Measurements from ENCODE around the gene MUC13. TPM values are rescaled to one million over a fixed set of nuclear protein-coding genes. Genes with fewer than 3 reads are reported as not detected.

Gene MUC13
- total RNA-seq, 1 experiment from 2014 or later = not detected

- Histone ChIP-seq H3K79me2 (ENCODE audit: low read length) (no peaks in the 10 kb centered on the region), H3K4me3 (ENCODE audit: low read length) (no peak overlapping the region), H4K20me1 (ENCODE audit: insufficient read depth, low read depth, low read length) (no peaks in the 10 kb centered on the region)
Measured at GRCh38 chr3:124969963-124970722, 35.6 kb upstream of the MUC13 start.

GRCh38 chr3:124969190-124969589, 34.6 kb upstream of the MUC13 start:
- no peak overlapping the region for H3K9ac ChIP-seq (ENCODE audit: low read length)
- no peak for DNase-seq
- no peaks in the 10 kb centered on the region for H3K79me2 ChIP-seq (ENCODE audit: low read length)
- no peak overlapping the region for H2AFZ ChIP-seq (ENCODE audit: low read length)
- H3K4me1 ChIP-seq (ENCODE audit: low read length) = peaks cover 10% of the 10 kb centered on the region
- H3K36me3 ChIP-seq (ENCODE audit: insufficient read depth, low read length) = peaks cover 57% of the 10 kb centered on the region
- no peak overlapping the region for H3K27ac ChIP-seq (ENCODE audit: low read length)
- no peaks in the 10 kb centered on the region for H3K9me3 ChIP-seq (ENCODE audit: low read length)
- no peaks in the 10 kb centered on the region for H3K27me3 ChIP-seq (ENCODE audit: low read length)
- no peaks in the 10 kb centered on the region for H3K9me2 ChIP-seq (replicated peaks; ENCODE audit: insufficient read depth, low read length)
- H4K20me1 ChIP-seq (ENCODE audit: insufficient read depth, low read depth, low read length) = peaks cover 4% of the 10 kb centered on the region; the same call in 1 of the 2 replicates
- no peak overlapping the region for H3K4me3 ChIP-seq (ENCODE audit: low read length)
- H3K4me2 ChIP-seq (ENCODE audit: low read depth, low read length, poor library complexity, severe bottlenecking) = no peak overlapping the region

More at GRCh38 chr3:124969963-124970722, 35.6 kb upstream of the MUC13 start:
- Histone ChIP-seq H3K9ac (ENCODE audit: low read length) (no peak overlapping the region), H3K9me3 (ENCODE audit: low read length) (no peaks in the 10 kb centered on the region), H3K27me3 (ENCODE audit: low read length) (no peaks in the 10 kb centered on the region), H3K9me2 (replicated peaks; ENCODE audit: insufficient read depth, low read length) (no peaks in the 10 kb centered on the region), H3K36me3 (ENCODE audit: insufficient read depth, low read length) (peaks cover 63% of the 10 kb centered on the region), H2AFZ (ENCODE audit: low read length) (no peak overlapping the region), H3K27ac (ENCODE audit: low read length) (no peak overlapping the region), H3K4me2 (ENCODE audit: low read depth, low read length, poor library complexity, severe bottlenecking) (no peak overlapping the region), H3K4me1 (ENCODE audit: low read length) (peaks cover 7% of the 10 kb centered on the region)
- no peak for DNase-seq

GRCh38 chr3:124967964-124968363, 33.4 kb upstream of the MUC13 start:
- no peaks in the 10 kb centered on the region for H3K79me2 ChIP-seq (ENCODE audit: low read length)
- H3K4me2 ChIP-seq (ENCODE audit: low read depth, low read length, poor library complexity, severe bottlenecking) = no peak overlapping the region
- H3K27ac ChIP-seq (ENCODE audit: low read length) = no peak overlapping the region
- H3K27me3 ChIP-seq (ENCODE audit: low read length) = no peaks in the 10 kb centered on the region
- H3K4me1 ChIP-seq (ENCODE audit: low read length) = peaks cover 22% of the 10 kb centered on the region
- H2AFZ ChIP-seq (ENCODE audit: low read length) = no peak overlapping the region
- H3K9me3 ChIP-seq (ENCODE audit: low read length) = no peaks in the 10 kb centered on the region
- no peak overlapping the region for H3K4me3 ChIP-seq (ENCODE audit: low read length)
- peaks cover 46% of the 10 kb centered on the region for H3K36me3 ChIP-seq (ENCODE audit: insufficient read depth, low read length)
- H4K20me1 ChIP-seq (ENCODE audit: insufficient read depth, low read depth, low read length) = peaks cover 7% of the 10 kb centered on the region; the same call in 1 of the 2 replicates
- no peaks in the 10 kb centered on the region for H3K9me2 ChIP-seq (replicated peaks; ENCODE audit: insufficient read depth, low read length)
- no peak for DNase-seq
- H3K9ac ChIP-seq (ENCODE audit: low read length) = no peak overlapping the region

GRCh38 chr3:124966521-124967445, 32.2 kb upstream of the MUC13 start:
- DNase-seq = no peak
- H3K4me3 ChIP-seq (ENCODE audit: low read length) = no peak overlapping the region
- peaks cover 30% of the 10 kb centered on the region for H3K4me1 ChIP-seq (ENCODE audit: low read length)
- no peaks in the 10 kb centered on the region for H3K27me3 ChIP-seq (ENCODE audit: low read length)
- H3K27ac ChIP-seq (ENCODE audit: low read length) = no peak overlapping the region
- no peaks in the 10 kb centered on the region for H3K9me2 ChIP-seq (replicated peaks; ENCODE audit: insufficient read depth, low read length)
- no peak overlapping the region for H2AFZ ChIP-seq (ENCODE audit: low read length)
- H3K9me3 ChIP-seq (ENCODE audit: low read length) = no peaks in the 10 kb centered on the region
- no peak overlapping the region for H3K9ac ChIP-seq (ENCODE audit: low read length)
- peaks cover 7% of the 10 kb centered on the region; the same call in 1 of the 2 replicates for H4K20me1 ChIP-seq (ENCODE audit: insufficient read depth, low read depth, low read length)
- H3K4me2 ChIP-seq (ENCODE audit: low read depth, low read length, poor library complexity, severe bottlenecking) = no peak overlapping the region
- H3K79me2 ChIP-seq (ENCODE audit: low read length) = no peaks in the 10 kb centered on the region
- peaks cover 36% of the 10 kb centered on the region for H3K36me3 ChIP-seq (ENCODE audit: insufficient read depth, low read length)

GRCh38 chr3:124965413-124965812, 30.9 kb upstream of the MUC13 start:
- DNase-seq = no peak
- Histone ChIP-seq H4K20me1 (ENCODE audit: insufficient read depth, low read depth, low read length) (peaks cover 7% of the 10 kb centered on the region; the same call in 1 of the 2 replicates), H3K4me2 (ENCODE audit: low read depth, low read length, poor library complexity, severe bottlenecking) (no peak overlapping the region), H3K4me3 (ENCODE audit: low read length) (no peak overlapping the region), H3K9ac (ENCODE audit: low read length) (no peak overlapping the region), H3K36me3 (ENCODE audit: insufficient read depth, low read length) (peaks cover 26% of the 10 kb centered on the region), H3K4me1 (ENCODE audit: low read length) (peaks cover 30% of the 10 kb centered on the region), H3K9me2 (replicated peaks; ENCODE audit: insufficient read depth, low read length) (no peaks in the 10 kb centered on the region), H2AFZ (ENCODE audit: low read length) (no peak overlapping the region), H3K27ac (ENCODE audit: low read length) (no peak overlapping the region), H3K9me3 (ENCODE audit: low read length) (no peaks in the 10 kb centered on the region), H3K27me3 (ENCODE audit: low read length) (no peaks in the 10 kb centered on the region), H3K79me2 (ENCODE audit: low read length) (no peaks in the 10 kb centered on the region)

GRCh38 chr3:124964387-124964786, 29.8 kb upstream of the MUC13 start:
- DNase-seq = no peak
- H4K20me1 ChIP-seq (ENCODE audit: insufficient read depth, low read depth, low read length) = peaks cover 7% of the 10 kb centered on the region; the same call in 1 of the 2 replicates

GRCh38 chr3:124963755-124964154, 29.2 kb upstream of the MUC13 start:
- Histone ChIP-seq H3K27me3 (ENCODE audit: low read length) (no peaks in the 10 kb centered on the region), H3K4me3 (ENCODE audit: low read length) (no peak overlapping the region), H3K9me2 (replicated peaks; ENCODE audit: insufficient read depth, low read length) (no peaks in the 10 kb centered on the region), H3K27ac (ENCODE audit: low read length) (no peak overlapping the region), H3K4me2 (ENCODE audit: low read depth, low read length, poor library complexity, severe bottlenecking) (no peak overlapping the region), H3K9me3 (ENCODE audit: low read length) (no peaks in the 10 kb centered on the region), H3K9ac (ENCODE audit: low read length) (no peak overlapping the region), H3K79me2 (ENCODE audit: low read length) (no peaks in the 10 kb centered on the region), H4K20me1 (ENCODE audit: insufficient read depth, low read depth, low read length) (peaks cover 7% of the 10 kb centered on the region; the same call in 1 of the 2 replicates), H2AFZ (ENCODE audit: low read length) (no peak overlapping the region), H3K36me3 (ENCODE audit: insufficient read depth, low read length) (peaks cover 15% of the 10 kb centered on the region; the same call in 1 of the 2 replicates), H3K4me1 (ENCODE audit: low read length) (peaks cover 30% of the 10 kb centered on the region)
- no peak for DNase-seq

More at GRCh38 chr3:124964387-124964786, 29.8 kb upstream of the MUC13 start:
- no peak overlapping the region for H3K27ac ChIP-seq (ENCODE audit: low read length)
- peaks cover 30% of the 10 kb centered on the region for H3K4me1 ChIP-seq (ENCODE audit: low read length)
- H2AFZ ChIP-seq (ENCODE audit: low read length) = no peak overlapping the region
- H3K9me3 ChIP-seq (ENCODE audit: low read length) = no peaks in the 10 kb centered on the region
- H3K4me2 ChIP-seq (ENCODE audit: low read depth, low read length, poor library complexity, severe bottlenecking) = no peak overlapping the region
- H3K4me3 ChIP-seq (ENCODE audit: low read length) = no peak overlapping the region
- H3K9me2 ChIP-seq (replicated peaks; ENCODE audit: insufficient read depth, low read length) = no peaks in the 10 kb centered on the region
- H3K9ac ChIP-seq (ENCODE audit: low read length) = no peak overlapping the region
- H3K36me3 ChIP-seq (ENCODE audit: insufficient read depth, low read length) = peaks cover 20% of the 10 kb centered on the region
- H3K79me2 ChIP-seq (ENCODE audit: low read length) = no peaks in the 10 kb centered on the region
- H3K27me3 ChIP-seq (ENCODE audit: low read length) = no peaks in the 10 kb centered on the region
